ENCODE measurements around the gene RANGAP1. TPM values are rescaled to one million over a fixed set of nuclear protein-coding genes. Genes with fewer than 3 reads are reported as not detected.

RANGAP1 gene
- total and polyA plus RNA-seq, 2 of the 8 experiments (the other 6 are each of a cell fraction or from before 2014, with no cell fraction given), result 121 to 171 TPM

- peaks cover 1 to 5% of the 10 kb centered on the region in 2 experiments for H4K20me1 ChIP-seq (replicated peaks in 1 of 2; ENCODE audit: control insufficient read depth in 1 of 2, insufficient read depth in 2 of 2, low read length in 2 of 2)
- H3K79me1 ChIP-seq (ENCODE audit: low read depth, low read length), result peaks cover 7% of the 10 kb centered on the region; the same call in 1 of the 2 replicates
- H2BK12ac ChIP-seq (ENCODE audit: low read depth, low read length), result no peak overlapping the region
- peak overlapping the region; percentile 46 for H3K56ac ChIP-seq (replicated peaks; ENCODE audit: insufficient read length, low read depth, low read length)
- no peak overlapping the region for H3K27ac ChIP-seq (ENCODE audit: low read depth, low read length)
- no peak overlapping the region for H2AFZ ChIP-seq (ENCODE audit: low read length)
- no peak overlapping the region for H3K4ac ChIP-seq (replicated peaks; ENCODE audit: insufficient read length, low read depth, low read length)
- no peaks in the 10 kb centered on the region for H3K27me3 ChIP-seq (replicated peaks in 1 of 4; ENCODE audit: control insufficient read depth in 3 of 4, extremely low read depth in 1 of 4, insufficient read depth in 3 of 4, low read length in 3 of 4)
- peak overlapping the region; percentile 84 to 90 (median 86) for H3K4me3 ChIP-seq (ENCODE audit: extremely low read depth in 1 of 4, insufficient read depth in 2 of 4, low read depth in 3 of 4, low read length in 4 of 4)
- H4K8ac ChIP-seq (ENCODE audit: extremely low read depth, insufficient read depth, low read length), result peak overlapping the region; percentile 63; the same call in 1 of the 2 replicates
- H2AK5ac ChIP-seq (ENCODE audit: low read depth, low read length), result no peak overlapping the region
- peak overlapping the region; percentile 65 to 71 for H3K4me2 ChIP-seq (ENCODE audit: insufficient read depth in 1 of 2, low read depth in 2 of 2, low read length in 2 of 2)
- CTCF ChIA-PET (ENCODE audit: partially characterized antibody), result interaction anchor here (0.9 to 1.4 kb wide), 4 partner anchors 14 to 36 kb away, joined by 3 to 4 read pairs (median 3); no protein-coding TSS in a partner anchor
- H3K9ac ChIP-seq (replicated peaks in 1 of 4; ENCODE audit: extremely low read depth in 1 of 4, low read depth in 3 of 4, low read length in 3 of 4), result peak overlapping the region; percentile 37 to 78 (median 64); a peak in 6 of 7 replicates
- H4K5ac ChIP-seq (ENCODE audit: insufficient read length, low read depth, low read length), result peak overlapping the region; percentile 47
- H3K4me1 ChIP-seq (replicated peaks in 1 of 4; ENCODE audit: control insufficient read depth in 3 of 4, insufficient read depth in 4 of 4, low read length in 3 of 4), result peaks cover 0 to 8% (median 6%) of the 10 kb centered on the region in 4 experiments; a peak in 4 of 7 replicates
- H4K91ac ChIP-seq (replicated peaks; ENCODE audit: insufficient read length, low read length), result no peak overlapping the region
- H3K36me3 ChIP-seq (ENCODE audit: control insufficient read depth in 2 of 4, insufficient read depth in 4 of 4, low read length in 3 of 4), result no peaks in the 10 kb centered on the region
- H2BK20ac ChIP-seq (ENCODE audit: low read length), result no peak overlapping the region
- TF ChIP-seq USF2 (IDR thresholded peaks at IDR 0.05; ENCODE audit: low read length), result no peak
- TF ChIP-seq CBX8 (IDR thresholded peaks at IDR 0.05; ENCODE audit: borderline replicate concordance, low read depth, low read length), result no peak
- TF ChIP-seq ASH2L (IDR thresholded peaks at IDR 0.05; ENCODE audit: low read length), result peak; percentile 1
- TF ChIP-seq SIN3A (conservative IDR thresholded peaks at IDR 0.05 in 1 of 2, IDR thresholded peaks at IDR 0.05 in 1 of 2; ENCODE audit: low read depth in 1 of 2, low read length in 2 of 2), result 0 out of 4 replicates have a peak, but pooled peaks of 1 of the 2 experiments have one; percentile 74
- TF ChIP-seq PHF8 (conservative IDR thresholded peaks at IDR 0.05; ENCODE audit: low read depth, low read length), result peak; percentile 73
- no peak overlapping the region for H3K23ac ChIP-seq (ENCODE audit: insufficient read length)
- peaks cover 8 to 47% of the 10 kb centered on the region in 2 experiments; a peak in 3 of 4 replicates for H3K79me2 ChIP-seq (ENCODE audit: control insufficient read depth in 1 of 2, insufficient read depth in 2 of 2, low read length in 2 of 2)
- POLR2A ChIA-PET (ENCODE audit: partially characterized antibody), result interaction anchor here (1.0 to 3.6 kb wide), 13 partner anchors 9 to 124 kb away, joined by 3 to 19 read pairs (median 3); partner anchors contain the start of genes CHADL and RANGAP1
- DNase-seq (ENCODE audit: low read depth in 1 of 2, low spot score in 2 of 2), result peak in 1 of 2 experiments; percentile 69
- H3K14ac ChIP-seq (ENCODE audit: insufficient read length), result no peak overlapping the region
- no peak overlapping the region for H2BK15ac ChIP-seq (ENCODE audit: low read length)
- FAIRE-seq, result no peak
- 3% methylated on average over 21 of the region's 60 CpGs; no CpG with 5 or more reads in 1 of the 2 experiments for WGBS, 2 experiments (ENCODE audit: extremely low coverage in 1 of 2, insufficient coverage in 1 of 2, insufficient read length in 1 of 2, insufficient replicate concordance in 2 of 2, low coverage in 1 of 2, low lambda C conversion rate in 2 of 2, missing lambda C conversion rate in 1 of 2)
- H2BK5ac ChIP-seq (ENCODE audit: low read depth, low read length), result no peak overlapping the region
- peaks cover 4% of the 10 kb centered on the region for H3K23me2 ChIP-seq (ENCODE audit: low read depth, low read length)
- H2BK120ac ChIP-seq (replicated peaks; ENCODE audit: low read depth, low read length), result no peak overlapping the region
- peak overlapping the region; percentile 32; the same call in 1 of the 2 replicates for H3K18ac ChIP-seq (ENCODE audit: extremely low read depth, low read length)
- H3K9me3 ChIP-seq (ENCODE audit: insufficient read depth in 2 of 2, low read depth in 1 of 2, low read length in 1 of 2), result no peaks in the 10 kb centered on the region
Measured at GRCh38 chr22:41302021-41302767, 16.2 kb upstream of the RANGAP1 start.
